Measurements from ENCODE around the gene F10.

The F10 gene

DNA sequence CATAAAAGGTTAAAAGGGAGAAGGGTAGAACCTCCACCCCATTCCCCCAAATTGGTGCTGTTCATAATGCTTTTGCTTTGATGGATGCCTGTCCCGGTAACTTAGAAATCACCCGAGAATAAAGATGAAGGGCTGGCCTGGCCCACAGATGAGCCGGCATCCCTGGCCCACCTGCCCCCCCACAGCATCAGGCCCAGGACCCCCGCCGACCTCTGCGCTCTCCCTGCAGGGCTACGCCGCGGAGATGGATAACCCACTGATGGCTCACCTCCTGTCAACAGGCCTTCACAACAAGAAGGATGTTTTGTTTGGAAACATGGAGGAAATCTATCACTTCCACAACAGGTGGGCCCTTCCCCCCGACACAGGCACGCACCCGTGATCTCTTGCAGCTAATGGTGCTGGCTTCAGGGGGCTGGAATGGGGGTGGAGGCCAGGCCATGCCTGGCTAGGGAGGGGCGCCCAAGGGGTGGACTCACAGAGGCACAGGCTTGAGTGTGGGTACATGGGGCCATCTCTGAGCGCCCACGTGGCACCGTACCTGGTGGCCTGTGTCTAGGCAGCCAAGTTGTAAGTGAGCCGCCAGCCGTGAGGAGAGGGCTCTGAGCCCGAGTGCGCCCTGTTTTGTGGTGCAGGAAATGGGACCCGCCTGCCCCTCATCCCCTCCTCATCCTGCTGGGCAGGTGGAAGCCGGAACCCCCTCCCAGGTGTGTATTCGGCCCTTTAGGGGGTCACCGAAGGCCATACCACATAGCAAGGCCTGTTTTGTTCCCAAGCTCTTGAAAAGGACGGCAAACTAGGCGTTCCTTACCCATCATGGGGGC, 40.2 kb upstream of the F10 start:
- TF ChIP-seq, protein P1, sequence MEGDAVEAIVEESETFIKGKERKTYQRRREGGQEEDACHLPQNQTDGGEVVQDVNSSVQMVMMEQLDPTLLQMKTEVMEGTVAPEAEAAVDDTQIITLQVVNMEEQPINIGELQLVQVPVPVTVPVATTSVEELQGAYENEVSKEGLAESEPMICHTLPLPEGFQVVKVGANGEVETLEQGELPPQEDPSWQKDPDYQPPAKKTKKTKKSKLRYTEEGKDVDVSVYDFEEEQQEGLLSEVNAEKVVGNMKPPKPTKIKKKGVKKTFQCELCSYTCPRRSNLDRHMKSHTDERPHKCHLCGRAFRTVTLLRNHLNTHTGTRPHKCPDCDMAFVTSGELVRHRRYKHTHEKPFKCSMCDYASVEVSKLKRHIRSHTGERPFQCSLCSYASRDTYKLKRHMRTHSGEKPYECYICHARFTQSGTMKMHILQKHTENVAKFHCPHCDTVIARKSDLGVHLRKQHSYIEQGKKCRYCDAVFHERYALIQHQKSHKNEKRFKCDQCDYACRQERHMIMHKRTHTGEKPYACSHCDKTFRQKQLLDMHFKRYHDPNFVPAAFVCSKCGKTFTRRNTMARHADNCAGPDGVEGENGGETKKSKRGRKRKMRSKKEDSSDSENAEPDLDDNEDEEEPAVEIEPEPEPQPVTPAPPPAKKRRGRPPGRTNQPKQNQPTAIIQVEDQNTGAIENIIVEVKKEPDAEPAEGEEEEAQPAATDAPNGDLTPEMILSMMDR (IDR thresholded peaks at IDR 0.05; ENCODE audit: control insufficient read depth, insufficient read depth, low read depth, low read length, missing control alignments): no peak
- H3K4me3 ChIP-seq (ENCODE audit: control insufficient read depth, low read depth, low read length): no peak overlapping the region
- DNase-seq (ENCODE audit: low read depth): no peak

DNA sequence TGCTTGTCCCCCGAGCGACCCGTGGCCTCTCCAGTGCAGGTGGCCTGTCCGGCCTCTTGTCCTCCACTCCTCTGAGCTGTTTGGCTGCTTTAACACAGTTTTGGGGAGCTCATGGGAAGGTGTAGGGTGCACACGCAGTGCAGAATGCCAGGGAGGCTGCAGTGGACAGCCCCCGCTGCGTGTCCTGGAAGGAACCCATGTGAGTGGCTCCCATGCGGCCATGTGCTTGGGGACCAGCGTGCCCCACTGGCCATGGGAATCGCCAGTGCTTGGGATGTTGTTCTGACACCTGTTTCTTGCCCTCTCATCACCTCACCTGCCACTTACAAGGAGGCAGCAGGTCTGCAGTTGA, 39.6 kb upstream of the F10 start:
- TF ChIP-seq, protein P1 (IDR thresholded peaks at IDR 0.05; ENCODE audit: control insufficient read depth, insufficient read depth, low read depth, low read length, missing control alignments): no peak
- no peak overlapping the region for H3K4me3 ChIP-seq (ENCODE audit: control insufficient read depth, low read depth, low read length)
- DNase-seq (ENCODE audit: low read depth): no peak

- no peak for DNase-seq (ENCODE audit: low read depth)
Measured at GRCh38 chr13:113083402-113084061, 39.1 kb upstream of the F10 start.

DNA sequence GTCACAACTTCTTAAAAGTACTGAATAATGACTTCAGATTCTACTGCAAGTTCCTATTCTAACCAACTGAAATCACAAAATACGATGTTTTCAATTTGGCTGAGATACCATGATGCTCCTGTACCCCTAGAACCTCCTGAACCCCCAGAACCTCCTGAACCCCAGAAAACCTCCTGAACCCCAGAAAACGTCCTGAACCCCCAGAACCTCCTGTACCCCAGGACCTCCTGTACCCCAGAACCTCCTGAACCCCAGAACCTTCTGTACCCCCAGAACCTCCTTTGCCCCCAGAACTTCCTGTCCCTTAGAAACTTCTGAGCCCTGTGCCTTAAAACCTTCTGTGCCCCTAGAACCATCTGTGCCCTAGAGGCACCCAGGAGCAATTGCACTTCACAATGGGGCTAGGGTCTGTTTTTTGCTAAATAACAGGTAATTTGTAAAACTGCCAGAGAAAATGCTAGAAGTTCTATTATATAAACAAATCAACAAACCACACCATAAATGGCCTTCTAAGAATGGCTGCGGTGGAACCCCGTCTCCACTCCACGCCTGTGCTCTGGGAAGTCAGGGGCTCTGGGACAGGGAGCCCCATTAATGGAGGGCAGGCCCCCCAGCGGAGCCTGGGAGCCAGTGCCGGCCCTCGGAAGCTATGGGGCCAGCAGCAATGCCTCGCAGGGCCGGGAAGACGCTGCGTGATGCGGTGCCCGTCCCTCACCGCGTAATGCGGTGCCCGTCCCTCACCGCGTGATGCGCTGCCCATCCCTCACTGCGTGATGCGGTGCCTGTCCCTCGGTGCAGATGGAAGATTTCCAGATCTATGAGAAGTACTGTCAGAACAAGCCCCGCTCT, 38.3 kb upstream of the F10 start:
- DNase-seq (ENCODE audit: low read depth): no peak
- no peak overlapping the region for H3K4me3 ChIP-seq (ENCODE audit: control insufficient read depth, low read depth, low read length)
- TF ChIP-seq, protein P1 (IDR thresholded peaks at IDR 0.05; ENCODE audit: control insufficient read depth, insufficient read depth, low read depth, low read length, missing control alignments): no peak

More at GRCh38 chr13:113083402-113084061, 39.1 kb upstream of the F10 start:
- H3K4me3 ChIP-seq (ENCODE audit: control insufficient read depth, low read depth, low read length): no peak overlapping the region
- TF ChIP-seq, protein P1 (IDR thresholded peaks at IDR 0.05; ENCODE audit: control insufficient read depth, insufficient read depth, low read depth, low read length, missing control alignments): no peak

DNA sequence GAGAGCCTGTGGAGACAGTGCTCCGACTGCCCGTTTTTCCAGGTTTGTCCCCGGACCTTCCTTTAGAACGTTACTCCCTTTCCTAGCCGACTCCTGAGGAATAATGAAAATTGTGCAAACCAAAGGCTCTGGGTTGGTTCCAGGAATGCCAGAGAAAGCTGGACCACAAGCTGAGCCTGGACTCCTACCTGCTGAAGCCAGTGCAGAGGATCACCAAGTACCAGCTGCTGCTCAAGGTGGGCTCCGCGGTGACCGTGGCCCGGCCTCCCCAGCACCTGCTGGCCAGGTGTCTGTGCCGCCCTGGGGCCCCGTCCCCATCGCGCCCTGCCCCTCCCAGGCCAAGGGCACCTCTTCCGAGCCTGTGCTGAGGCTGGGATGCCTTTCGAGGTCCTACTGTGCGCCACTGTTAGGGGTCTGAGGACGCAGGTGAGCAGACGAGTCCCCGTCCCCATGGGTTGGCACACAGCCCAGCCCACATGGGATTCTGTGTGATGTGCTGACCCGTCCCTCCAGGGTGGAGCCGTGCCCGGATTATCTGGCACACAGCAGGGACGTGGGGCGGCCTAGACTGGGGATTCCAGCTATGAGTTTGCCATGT, 37.6 kb upstream of the F10 start:
- TF ChIP-seq, protein P1 (IDR thresholded peaks at IDR 0.05; ENCODE audit: control insufficient read depth, insufficient read depth, low read depth, low read length, missing control alignments): no peak
- no peak overlapping the region for H3K4me3 ChIP-seq (ENCODE audit: control insufficient read depth, low read depth, low read length)
- no peak for DNase-seq (ENCODE audit: low read depth)
